Endodermal cell (in vitro differentiated cells): ENCODE data around the gene ORM1. TPM values are rescaled to one million over a fixed set of nuclear protein-coding genes. Genes with fewer than 3 reads are reported as not detected.

Experiments
- DNase-seq: peaks from one replicate; pipeline ENCODE4 v3.0.0-alpha.2; 2017
- H3K27ac ChIP-seq: 2 replicates; pipeline ENCODE4 v1.5.1; 2013; ENCODE audit warnings: mild to moderate bottlenecking, low read depth, low read length, moderate library complexity
- H3K27me3 ChIP-seq: 2 replicates; pipeline ENCODE4 v1.6.1; 2013; ENCODE audit warnings: mild to moderate bottlenecking, low read length, moderate library complexity; ENCODE audit not compliant: insufficient read depth, control insufficient read depth, poor library complexity, severe bottlenecking
- H3K36me3 ChIP-seq: 2 replicates; pipeline ENCODE4 v1.7.0; 2013; ENCODE audit warnings: mild to moderate bottlenecking, low read length, moderate library complexity; ENCODE audit not compliant: control insufficient read depth, insufficient read depth
- H3K4me1 ChIP-seq: one replicate; pipeline ENCODE4 v1.7.0; 2013; ENCODE audit warnings: low read length; ENCODE audit not compliant: control insufficient read depth, insufficient read depth
- H3K4me3 ChIP-seq: 2 replicates; pipeline ENCODE4 v1.5.1; 2013; ENCODE audit warnings: mild to moderate bottlenecking, low read length, moderate library complexity
- H3K9ac ChIP-seq: 2 replicates; pipeline ENCODE4 v1.6.1; 2013; ENCODE audit warnings: mild to moderate bottlenecking, low read length, moderate library complexity; ENCODE audit not compliant: poor library complexity, severe bottlenecking; ENCODE audit errors: extremely low read depth
- H3K9me3 ChIP-seq: 2 replicates; pipeline ENCODE4 v1.6.1; 2013; ENCODE audit warnings: mild to moderate bottlenecking, low read length, moderate library complexity; ENCODE audit not compliant: control insufficient read depth
- H3K27ac Mint-ChIP-seq: 2 replicates; pipeline ENCODE4 v1.8.0; 2020; ENCODE audit warnings: mixed read lengths
- H3K27me3 Mint-ChIP-seq: 2 replicates; pipeline ENCODE4 v1.8.0; 2021; ENCODE audit warnings: mild to moderate bottlenecking, mixed read lengths; ENCODE audit not compliant: insufficient read depth
- H3K36me3 Mint-ChIP-seq: 2 replicates; pipeline ENCODE4 v1.8.0; 2020; ENCODE audit warnings: low read depth, mixed read lengths
- H3K4me1 Mint-ChIP-seq: 2 replicates; pipeline ENCODE4 v1.8.0; 2020; ENCODE audit warnings: mixed read lengths
- H3K4me3 Mint-ChIP-seq: 2 replicates; pipeline ENCODE4 v1.8.0; 2020; ENCODE audit warnings: mild to moderate bottlenecking, moderate library complexity, mixed read lengths
- H3K9me3 Mint-ChIP-seq: 2 replicates; pipeline ENCODE4 v1.8.0; 2020; ENCODE audit warnings: mild to moderate bottlenecking, mixed read lengths
- CTCF ChIP-seq: fragments of 200-600 bp; sonication (generic); conservative IDR thresholded peaks from 2 replicates; pipeline ENCODE4 v1.5.0; 2021; ENCODE audit warnings: antibody characterized with exemption, mild to moderate bottlenecking
- WGBS, 2 experiments: methylation state at CpG; one replicate each; pipeline versions ENCODE4 v1.1.5 to v1.1.7; 2013; ENCODE audit warnings: missing lambda C conversion rate in 2 of 2, mixed read lengths in 1 of 2; ENCODE audit not compliant: insufficient coverage in 1 of 2, insufficient read length in 1 of 2; 5-methylcytosine and 5-hydroxymethylcytosine counted together
- total RNA-seq, 2 donors: library from RNA; stranded (reverse); fragmentation: NEBNext Ultra II Directional in 1 of 2; extraction: Animal tissue kit (Norgen Biotek cat#: 25700) in 1 of 2; gene quantifications; 2 replicates in 1 of 2; 3 replicates in 1 of 2; pipeline ENCODE4 v1.2.1, GENCODE V29; 2021

Gene ORM1
- total RNA-seq, 2 donors from 2014 or later = 0.59 TPM; not detected in 1

- H3K27me3 Mint-ChIP-seq = no peaks in the 10 kb centered on the region
- no peak overlapping the region for H3K27ac Mint-ChIP-seq
- H3K9me3 Mint-ChIP-seq = no peaks in the 10 kb centered on the region
- H3K9me3 ChIP-seq = no peaks in the 10 kb centered on the region
- H3K9ac ChIP-seq = no peak overlapping the region
- no peaks in the 10 kb centered on the region for H3K4me1 Mint-ChIP-seq
- H3K36me3 Mint-ChIP-seq = peaks cover 33% of the 10 kb centered on the region
- TF ChIP-seq CTCF = no peak
- no peaks in the 10 kb centered on the region for H3K4me1 ChIP-seq
- H3K27me3 ChIP-seq = no peaks in the 10 kb centered on the region
- no peak overlapping the region for H3K4me3 ChIP-seq
- 92 to 94% methylated on average over 12 of the region's 12 CpGs for WGBS, 2 experiments
- no peak overlapping the region for H3K4me3 Mint-ChIP-seq
- DNase-seq = peak; percentile 36
- H3K27ac ChIP-seq = no peak overlapping the region
- peaks cover 63% of the 10 kb centered on the region for H3K36me3 ChIP-seq
Observed at GRCh38 chr9:114281473-114282103, 41.3 kb upstream of the ORM1 start.

- peaks cover 28% of the 10 kb centered on the region for H3K36me3 Mint-ChIP-seq
- H3K4me3 Mint-ChIP-seq = no peak overlapping the region
- Histone ChIP-seq H3K4me3 (no peak overlapping the region), H3K36me3 (peaks cover 60% of the 10 kb centered on the region), H3K27me3 (no peaks in the 10 kb centered on the region), H3K9ac (no peak overlapping the region), H3K9me3 (no peaks in the 10 kb centered on the region), H3K27ac (no peak overlapping the region), H3K4me1 (no peaks in the 10 kb centered on the region)
- 87 to 93% methylated on average over 8 to 10 of the region's 10 CpGs for WGBS, 2 experiments
- H3K9me3 Mint-ChIP-seq = no peaks in the 10 kb centered on the region
- H3K27ac Mint-ChIP-seq = no peak overlapping the region
- no peaks in the 10 kb centered on the region for H3K4me1 Mint-ChIP-seq
- DNase-seq = no peak
- no peaks in the 10 kb centered on the region for H3K27me3 Mint-ChIP-seq
- no peak for TF ChIP-seq CTCF
Observed at GRCh38 chr9:114282104-114282485, 40.8 kb upstream of the ORM1 start.

- Histone ChIP-seq H3K27me3 (no peaks in the 10 kb centered on the region), H3K36me3 (peaks cover 60% of the 10 kb centered on the region), H3K4me1 (no peaks in the 10 kb centered on the region), H3K27ac (no peak overlapping the region), H3K9ac (no peak overlapping the region), H3K4me3 (no peak overlapping the region), H3K9me3 (no peaks in the 10 kb centered on the region)
- Mint-ChIP-seq H3K9me3 (no peaks in the 10 kb centered on the region), H3K27ac (no peak overlapping the region), H3K36me3 (peaks cover 24% of the 10 kb centered on the region), H3K27me3 (no peaks in the 10 kb centered on the region), H3K4me1 (no peaks in the 10 kb centered on the region), H3K4me3 (no peak overlapping the region)
- peak; percentile 29 for DNase-seq
- WGBS, 2 experiments = 92 to 96% methylated on average over 6 of the region's 6 CpGs
- no peak for TF ChIP-seq CTCF
Observed at GRCh38 chr9:114282507-114282906, 40.4 kb upstream of the ORM1 start.
